Panc1 (cell line): ENCODE data around the gene DHX36. TPM values are rescaled to one million over a fixed set of nuclear protein-coding genes. Genes with fewer than 3 reads are reported as not detected.

Experiments
- ATAC-seq: fragments of 200-7000 bp; cut with Tn5 transposase; 2 replicates; pipeline ENCODE4 v1.9.1; 2020; ENCODE audit warnings: mild to moderate bottlenecking, moderate library complexity
- BruUV-seq: library from RNA; stranded (reverse); fragments of 400-500 nt; replicated peaks from 2 replicates; lab custom pipeline; 2021; lab: Mats Ljungman, UMichigan
- CTCF ChIA-PET: fragments of 300-600 bp; sonication (Branson Sonifier 250); formaldehyde crosslinking; loops from one replicate; lab custom pipeline; 2022; ENCODE audit warnings: antibody characterized with exemption; lab: Charles Lee
- POLR2A ChIA-PET: fragments of 300-600 bp; sonication (Branson Sonifier 250); formaldehyde crosslinking; loops from one replicate; lab custom pipeline; 2022; ENCODE audit warnings: antibody characterized with exemption; lab: Charles Lee
- DNase-seq: peaks from one replicate; pipeline ENCODE4 v3.0.0-alpha.2; 2010; ENCODE audit warnings: low read depth, low spot score
- H3K27ac ChIP-seq: 2 replicates; pipeline ENCODE4 v1.5.1; 2011; ENCODE audit warnings: mild to moderate bottlenecking, low read length, inconsistent platforms
- H3K27me3 ChIP-seq: fragments of 200-500 bp; sonication (Bioruptor generic); 2 replicates; pipeline ENCODE4 v1.6.0; 2014; ENCODE audit warnings: low read length, inconsistent platforms; ENCODE audit not compliant: control insufficient read depth, insufficient read depth
- H3K36me3 ChIP-seq: fragments of 200-500 bp; sonication (Bioruptor generic); 2 replicates; pipeline ENCODE4 v1.5.1; 2014; ENCODE audit warnings: inconsistent platforms, mild to moderate bottlenecking, low read length, moderate library complexity; ENCODE audit not compliant: control insufficient read depth, insufficient read depth
- H3K4me1 ChIP-seq: 2 replicates; pipeline ENCODE4 v1.5.1; 2011; ENCODE audit warnings: inconsistent platforms, mild to moderate bottlenecking, low read length, moderate library complexity; ENCODE audit not compliant: control insufficient read depth, insufficient read depth
- H3K4me3 ChIP-seq, 2 experiments: 2 replicates each; pipeline ENCODE4 v1.5.1; 2011 to 2012; ENCODE audit warnings: low read depth in 2 of 2, low read length in 2 of 2, mild to moderate bottlenecking in 2 of 2, inconsistent platforms in 1 of 2, moderate library complexity in 1 of 2
- H3K9me3 ChIP-seq: fragments of 200-500 bp; sonication (Bioruptor generic); 2 replicates; pipeline ENCODE4 v1.5.1; 2014; ENCODE audit warnings: low read depth, mild to moderate bottlenecking, inconsistent platforms, low read length, moderate library complexity; ENCODE audit not compliant: control insufficient read depth, insufficient read depth
- CTCF ChIP-seq: fragments of 450-650 bp; IDR thresholded peaks from 2 replicates; pipeline ENCODE4 v1.5.1; 2017; ENCODE audit warnings: mild to moderate bottlenecking
- POLR2AphosphoS5 ChIP-seq: IDR thresholded peaks from 2 replicates; pipeline ENCODE4 v1.6.1; 2012; ENCODE audit warnings: mild to moderate bottlenecking, low read depth, low read length, moderate library complexity
- REST ChIP-seq, 2 experiments: IDR thresholded peaks; 2 replicates each; pipeline ENCODE4 v1.6.1; 2011 to 2012; ENCODE audit warnings: low read depth in 2 of 2, control low read depth in 1 of 2, low read length in 1 of 2, mild to moderate bottlenecking in 1 of 2, moderate library complexity in 1 of 2; ENCODE audit not compliant: insufficient read depth in 1 of 2
- SIN3A ChIP-seq: IDR thresholded peaks from 2 replicates; pipeline ENCODE4 v1.6.1; 2012; ENCODE audit warnings: low read depth, mild to moderate bottlenecking, low read length, moderate library complexity, borderline replicate concordance; ENCODE audit not compliant: insufficient read depth
- TCF7L2 ChIP-seq: IDR thresholded peaks from 2 replicates; pipeline ENCODE4 v1.6.1; 2011; ENCODE audit warnings: mild to moderate bottlenecking, low read depth, low read length, inconsistent platforms
- in situ Hi-C: cut with HindIII; loops from 2 replicates; pipeline ENCODE4 v1.10.0; 2016; ENCODE audit warnings: low sequenced_read_pairs, low pct_unique_long_range_greater_than_20kb
- intact Hi-C: fragments of 100-400 bp; cut with micrococcal nuclease; formaldehyde crosslinking; loops from one replicate; pipeline ENCODE4 v1.10.0; 2022; ENCODE audit not compliant: unreplicated experiment
- total RNA-seq: library from RNA; stranded (reverse); gene quantifications from one replicate; pipeline ENCODE4 v1.2.1, GENCODE V29; 2021; ENCODE audit not compliant: unreplicated experiment

DHX36 gene
- total RNA-seq, 1 experiment from 2014 or later: 74.3 TPM

- Histone ChIP-seq H3K4me1 (no peaks in the 10 kb centered on the region), H3K9me3 (no peaks in the 10 kb centered on the region), H3K27me3 (no peaks in the 10 kb centered on the region), H3K36me3 (peaks cover 64% of the 10 kb centered on the region), H3K4me3 (no peak overlapping the region), H3K27ac (no peak overlapping the region)
- ChIA-PET CTCF (no interaction called here), POLR2A (no interaction called here)
- intact Hi-C loops (no loop called here), in situ Hi-C loops (no loop called here)
- ATAC-seq (no peak), DNase-seq (no peak)
- no TSS peak for BruUV-seq
- TF ChIP-seq REST (IDR thresholded peaks at IDR 0.05; ENCODE audit: insufficient read depth in 1 of 2, low read depth in 2 of 2, low read length in 1 of 2) (no peak), SIN3A (no peak), CTCF (no peak), TCF7L2 (no peak), POLR2AphosphoS5 (no peak)
These were observed 48.3 kb downstream of the DHX36 start for GRCh38 chr3:154275965-154276364.

GRCh38 chr3:154275292-154275691 is 49.0 kb downstream of the DHX36 start:
- DNase-seq (no peak), ATAC-seq (no peak)
- ChIA-PET CTCF (no interaction called here), POLR2A (no interaction called here)
- H3K4me3 ChIP-seq: no peak overlapping the region
- no peaks in the 10 kb centered on the region for H3K27me3 ChIP-seq
- H3K27ac ChIP-seq: no peak overlapping the region
- intact Hi-C loops: no loop called here
- in situ Hi-C loops: no loop called here
- no peaks in the 10 kb centered on the region for H3K4me1 ChIP-seq
- no peaks in the 10 kb centered on the region for H3K9me3 ChIP-seq
- peaks cover 57% of the 10 kb centered on the region for H3K36me3 ChIP-seq
- TF ChIP-seq SIN3A (no peak), CTCF (no peak), REST (IDR thresholded peaks at IDR 0.05; ENCODE audit: insufficient read depth in 1 of 2, low read depth in 2 of 2, low read length in 1 of 2) (no peak), POLR2AphosphoS5 (no peak), TCF7L2 (no peak)
- BruUV-seq: no TSS peak
